ENCODE measurements around the gene PTPRN. TPM values are rescaled to one million over a fixed set of nuclear protein-coding genes. Genes with fewer than 3 reads are reported as not detected.

PTPRN gene
- total RNA-seq = not detected
- long read RNA-seq = 0 reads

- DNase-seq (ENCODE audit: low spot score) = peak; percentile 84
These were observed at the start of gene PTPRN for GRCh38 chr2:219309278-219309677. Gene PTPRN (minus strand): TSS chr2:219309401. CDS start chr2:219309332, 69 bp downstream.

- peak; percentile 82 for DNase-seq (ENCODE audit: low spot score)
These were observed 49.2 kb upstream of the PTPRN start for GRCh38 chr2:219358170-219359075.

- no peak for DNase-seq (ENCODE audit: low spot score)
These were observed 47.6 kb upstream of the PTPRN start for GRCh38 chr2:219356834-219357233.

- DNase-seq (ENCODE audit: low spot score) = peak; percentile 67
These were observed 45.4 kb upstream of the PTPRN start for GRCh38 chr2:219354582-219354981.

GRCh38 chr2:219353129-219353528, 43.9 kb upstream of the PTPRN start:
- peak; percentile 64 for DNase-seq (ENCODE audit: low spot score)

GRCh38 chr2:219352448-219353023, 43.3 kb upstream of the PTPRN start:
- DNase-seq (ENCODE audit: low spot score) = peak; percentile 80

- DNase-seq (ENCODE audit: low spot score) = peak; percentile 47
These were observed 41.6 kb upstream of the PTPRN start for GRCh38 chr2:219350710-219351221.

- DNase-seq (ENCODE audit: low spot score) = peak; percentile 37
These were observed 41.0 kb upstream of the PTPRN start for GRCh38 chr2:219350215-219350614.

GRCh38 chr2:219344751-219345430, 35.7 kb upstream of the PTPRN start:
- DNase-seq (ENCODE audit: low spot score) = peak; percentile 43

- DNase-seq (ENCODE audit: low spot score) = peak; percentile 16
These were observed 26.2 kb upstream of the PTPRN start for GRCh38 chr2:219335373-219335786.

GRCh38 chr2:219334076-219334475, 24.9 kb upstream of the PTPRN start:
- no peak for DNase-seq (ENCODE audit: low spot score)

GRCh38 chr2:219332542-219332941, 23.3 kb upstream of the PTPRN start, which contains the start of gene RESP18:
Gene RESP18 (minus strand): TSS chr2:219332744.
- DNase-seq (ENCODE audit: low spot score) = peak; percentile 87

- DNase-seq (ENCODE audit: low spot score) = peak; percentile 90
These were observed 22.5 kb upstream of the PTPRN start for GRCh38 chr2:219331560-219332213.

GRCh38 chr2:219327719-219328118, 18.5 kb upstream of the PTPRN start:
- peak; percentile 59 for DNase-seq (ENCODE audit: low spot score)

- DNase-seq (ENCODE audit: low spot score) = no peak
These were observed 16.6 kb upstream of the PTPRN start for GRCh38 chr2:219325657-219326315.

GRCh38 chr2:219325136-219325535, 15.9 kb upstream of the PTPRN start:
- DNase-seq (ENCODE audit: low spot score) = peak; percentile 53

GRCh38 chr2:219323434-219323833, 14.2 kb upstream of the PTPRN start:
- DNase-seq (ENCODE audit: low spot score) = no peak

- DNase-seq (ENCODE audit: low spot score) = peak; percentile 41
These were observed 5.7 kb upstream of the PTPRN start for GRCh38 chr2:219314804-219315468.

- peak; percentile 76 for DNase-seq (ENCODE audit: low spot score)
These were observed 3.6 kb upstream of the PTPRN start for GRCh38 chr2:219312683-219313263.

Data from mesenteric fat pad (tissue), 1 donor.